Measurements from ENCODE around the gene OR56A5.

OR56A5 gene

DNA sequence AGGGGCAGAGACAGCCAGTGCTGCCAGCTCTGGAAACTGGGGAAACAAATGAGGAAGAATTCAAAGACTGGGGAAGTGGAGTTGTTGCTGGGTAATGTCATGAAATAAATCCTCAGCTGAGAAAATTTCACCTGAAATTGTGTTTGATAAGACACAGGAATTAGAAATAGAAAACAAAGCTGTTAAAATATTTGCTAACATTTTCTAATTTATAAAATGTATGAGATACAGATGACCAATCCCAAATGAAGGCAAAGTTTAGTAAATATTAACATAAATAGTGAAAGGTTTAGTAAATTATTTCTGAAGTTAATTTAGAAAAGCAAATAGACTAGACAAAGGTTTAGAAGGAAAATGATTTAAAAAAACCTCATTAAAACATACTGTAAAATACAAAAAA lies at the start of gene OR56A5:
OR56A5 (minus strand) TSS at position 101 of the 400 bp plus-strand sequence; CDS start at position 101, 0 bp downstream.
- TF ChIP-seq CTCF (conservative IDR thresholded peaks at IDR 0.05; ENCODE audit: low read depth, low read length), result no peak
- H3K4me3 ChIP-seq (ENCODE audit: low read length), result no peak within 1 kb of the TSS
- no peak for DNase-seq (ENCODE audit: low read depth)

- TF ChIP-seq CTCF (conservative IDR thresholded peaks at IDR 0.05; ENCODE audit: low read depth, low read length), result no peak
- no peak for DNase-seq (ENCODE audit: low read depth)
- no peak overlapping the region for H3K4me3 ChIP-seq (ENCODE audit: low read length)
Observed at GRCh38 chr11:6013042-6013441, 44.7 kb upstream of the OR56A5 start.

- TF ChIP-seq CTCF (conservative IDR thresholded peaks at IDR 0.05; ENCODE audit: low read depth, low read length), result no peak
- DNase-seq (ENCODE audit: low read depth), result no peak
- no peak overlapping the region for H3K4me3 ChIP-seq (ENCODE audit: low read length)
Observed at GRCh38 chr11:6012035-6012668, 43.9 kb upstream of the OR56A5 start.

GRCh38 chr11:6006846-6007245 lies 38.6 kb upstream of the OR56A5 start, which contains the start of gene OR56A4:
Gene OR56A4 (minus strand): TSS chr11:6006946. CDS start chr11:6002992, 3,954 bp downstream.
- no peak for TF ChIP-seq CTCF (conservative IDR thresholded peaks at IDR 0.05; ENCODE audit: low read depth, low read length)
- H3K4me3 ChIP-seq (ENCODE audit: low read length), result no peak within 1 kb of the TSS
- no peak for DNase-seq (ENCODE audit: low read depth)

DNA sequence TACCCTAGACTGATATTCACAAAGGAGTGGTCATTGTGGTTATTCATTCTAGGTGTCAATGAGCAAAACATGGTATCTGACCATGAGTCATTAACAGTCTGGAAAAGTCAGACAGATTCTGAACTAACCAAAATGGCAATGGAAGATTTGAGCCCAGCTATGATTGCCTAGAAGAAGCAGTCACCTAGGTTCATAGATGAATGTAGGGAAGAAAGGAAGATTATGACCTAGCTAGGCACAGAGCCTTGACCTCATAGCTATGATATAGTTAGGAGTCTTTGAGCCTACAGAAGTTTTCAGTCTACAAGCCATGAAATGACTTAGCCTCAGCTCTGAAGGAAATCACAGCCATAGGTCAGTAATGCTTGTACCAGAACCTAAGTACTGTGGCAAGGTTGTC lies 38.1 kb upstream of the OR56A5 start:
- no peak overlapping the region for H3K4me3 ChIP-seq (ENCODE audit: low read length)
- no peak for TF ChIP-seq CTCF (conservative IDR thresholded peaks at IDR 0.05; ENCODE audit: low read depth, low read length)
- DNase-seq (ENCODE audit: low read depth), result no peak

DNA sequence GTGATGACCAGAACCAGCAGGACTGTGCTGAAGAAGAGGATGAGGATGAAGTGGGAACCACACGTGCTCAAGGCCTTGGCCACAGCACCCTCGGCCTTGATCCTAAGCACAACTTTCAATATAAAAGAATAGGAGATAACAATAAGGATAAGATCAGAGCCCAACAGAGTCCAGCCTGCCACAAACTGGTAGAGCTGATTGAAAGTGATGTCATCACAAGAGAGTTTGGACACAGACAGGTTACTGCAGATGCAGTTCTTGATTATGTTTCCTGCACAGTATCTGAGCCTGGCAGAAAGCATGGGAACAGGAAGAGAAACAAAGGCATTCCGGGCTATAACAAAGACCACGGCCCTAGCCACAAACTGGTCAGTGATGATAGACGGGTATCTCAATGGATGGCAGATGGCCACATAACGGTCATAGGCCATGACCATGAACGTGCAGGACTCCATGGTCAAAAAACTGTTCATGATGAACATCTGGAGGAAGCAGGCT lies 34.0 kb upstream of the OR56A5 start:
- no peak for TF ChIP-seq CTCF (conservative IDR thresholded peaks at IDR 0.05; ENCODE audit: low read depth, low read length)
- H3K4me3 ChIP-seq (ENCODE audit: low read length), result no peak overlapping the region
- no peak for DNase-seq (ENCODE audit: low read depth)

GRCh38 chr11:5994791-5995190 lies 26.5 kb upstream of the OR56A5 start:
- no peak for TF ChIP-seq CTCF (conservative IDR thresholded peaks at IDR 0.05; ENCODE audit: low read depth, low read length)
- H3K4me3 ChIP-seq (ENCODE audit: low read length), result no peak overlapping the region
- no peak for DNase-seq (ENCODE audit: low read depth)
